Measurements from ENCODE around the gene CDH13.

CDH13 gene

DNA sequence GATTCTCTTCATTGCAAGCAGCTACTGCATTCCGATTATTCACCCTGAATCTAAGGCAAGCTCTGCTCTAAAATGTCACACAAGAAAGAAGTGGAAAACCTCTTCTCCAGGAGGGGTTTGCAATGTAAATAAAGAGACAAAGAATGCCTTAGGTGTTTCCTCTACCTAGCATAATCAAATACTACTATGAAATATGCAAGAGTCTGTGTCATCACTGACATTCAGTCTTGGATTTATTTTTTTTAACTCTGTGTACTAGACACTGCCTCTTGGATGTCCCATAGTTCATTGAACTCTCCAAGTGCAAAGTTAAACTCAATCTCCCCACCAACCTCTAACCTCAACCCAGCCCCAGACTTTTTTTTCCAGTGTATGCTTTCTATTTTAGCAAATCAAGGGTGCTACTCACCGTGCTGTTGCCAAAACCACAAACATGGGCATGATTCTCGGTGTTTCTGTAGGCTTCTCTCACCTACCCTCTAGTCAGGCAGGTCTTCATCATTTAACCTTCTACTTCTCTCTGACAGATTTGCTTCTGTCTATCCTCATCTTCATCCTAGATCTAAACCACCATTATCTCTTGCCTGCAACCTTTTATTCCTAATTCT is 329.1 kb downstream of the CDH13 start:
- Histone ChIP-seq H3K4ac (ENCODE audit: low read depth, low read length) (no peak overlapping the region), H3K4me3 (ENCODE audit: low read depth, low read length) (no peak overlapping the region), H2BK120ac (ENCODE audit: insufficient read depth, low read length, poor library complexity) (no peak overlapping the region), H4K12ac (ENCODE audit: low read depth, low read length) (no peak overlapping the region), H3K79me1 (ENCODE audit: low read length) (no peaks in the 10 kb centered on the region), H3K4me1 (ENCODE audit: control insufficient read depth in 1 of 2, insufficient read depth in 2 of 2, low read length in 2 of 2) (no peaks in the 10 kb centered on the region), H3K9me3 (ENCODE audit: insufficient read depth, low read depth, low read length) (no peaks in the 10 kb centered on the region), H3K14ac (ENCODE audit: low read length) (no peak overlapping the region), H3K23ac (ENCODE audit: low read length) (no peak overlapping the region), H3K27me3 (ENCODE audit: insufficient read depth, low read length) (no peaks in the 10 kb centered on the region), H2BK12ac (ENCODE audit: low read length) (no peak overlapping the region), H3K79me2 (ENCODE audit: control insufficient read depth, insufficient read depth, low read length, poor library complexity) (no peaks in the 10 kb centered on the region), H3K36me3 (ENCODE audit: control insufficient read depth in 1 of 2, insufficient read depth in 2 of 2, low read length in 2 of 2) (no peaks in the 10 kb centered on the region), H3K18ac (ENCODE audit: low read length) (no peak overlapping the region), H2AFZ (ENCODE audit: insufficient read depth, low read length, poor library complexity) (no peak overlapping the region), H4K8ac (ENCODE audit: low read depth, low read length) (no peak overlapping the region), H2BK5ac (ENCODE audit: low read depth, low read length, poor library complexity) (no peak overlapping the region), H3K4me2 (ENCODE audit: low read length) (no peak overlapping the region), H4K91ac (ENCODE audit: low read depth, low read length) (no peak overlapping the region), H2AK5ac (ENCODE audit: low read length) (no peak overlapping the region), H3K27ac (ENCODE audit: low read depth, low read length) (no peak overlapping the region), H3K9ac (ENCODE audit: low read length) (no peak overlapping the region)
- DNase-seq = no peak
- WGBS (ENCODE audit: extremely low coverage, insufficient coverage, insufficient read length) = no CpG with 5 or more reads among the region's 3 CpGs

DNA sequence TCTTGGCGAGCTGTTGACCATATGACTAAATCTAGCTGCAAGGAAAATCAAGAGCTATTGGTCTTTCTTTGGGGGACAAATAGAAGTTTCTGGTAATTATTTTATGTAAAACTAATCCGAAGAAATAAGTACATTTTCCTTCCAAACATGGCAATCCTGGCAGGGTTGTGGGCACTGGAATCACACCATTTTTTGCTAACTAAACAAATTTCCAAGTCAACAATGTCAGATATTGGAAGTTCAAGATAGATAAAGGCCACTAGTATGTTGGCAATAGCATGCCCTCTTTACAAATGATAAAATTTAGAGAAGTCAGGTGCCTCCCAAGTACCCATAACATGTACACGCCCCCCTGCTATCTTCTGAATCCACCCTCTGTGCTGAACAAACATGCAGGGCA is 330.4 kb downstream of the CDH13 start:
- no peak overlapping the region for H3K14ac ChIP-seq (ENCODE audit: low read length)
- no peak overlapping the region for H2BK5ac ChIP-seq (ENCODE audit: low read depth, low read length, poor library complexity)
- H2BK120ac ChIP-seq (ENCODE audit: insufficient read depth, low read length, poor library complexity) = no peak overlapping the region
- H3K27me3 ChIP-seq (ENCODE audit: insufficient read depth, low read length) = no peaks in the 10 kb centered on the region
- H2AK5ac ChIP-seq (ENCODE audit: low read length) = no peak overlapping the region
- no peaks in the 10 kb centered on the region for H3K4me1 ChIP-seq (ENCODE audit: control insufficient read depth in 1 of 2, insufficient read depth in 2 of 2, low read length in 2 of 2)
- H3K79me1 ChIP-seq (ENCODE audit: low read length) = no peaks in the 10 kb centered on the region
- no peaks in the 10 kb centered on the region for H3K9me3 ChIP-seq (ENCODE audit: insufficient read depth, low read depth, low read length)
- no peaks in the 10 kb centered on the region for H3K79me2 ChIP-seq (ENCODE audit: control insufficient read depth, insufficient read depth, low read length, poor library complexity)
- H3K18ac ChIP-seq (ENCODE audit: low read length) = no peak overlapping the region
- no peak overlapping the region for H3K23ac ChIP-seq (ENCODE audit: low read length)
- no peak overlapping the region for H3K9ac ChIP-seq (ENCODE audit: low read length)
- no peak overlapping the region for H2BK12ac ChIP-seq (ENCODE audit: low read length)
- no peak overlapping the region for H4K91ac ChIP-seq (ENCODE audit: low read depth, low read length)
- H4K8ac ChIP-seq (ENCODE audit: low read depth, low read length) = no peak overlapping the region
- H4K12ac ChIP-seq (ENCODE audit: low read depth, low read length) = no peak overlapping the region
- no peak overlapping the region for H3K27ac ChIP-seq (ENCODE audit: low read depth, low read length)
- H3K4ac ChIP-seq (ENCODE audit: low read depth, low read length) = no peak overlapping the region
- WGBS (ENCODE audit: extremely low coverage, insufficient coverage, insufficient read length) = no CpG with 5 or more reads among the region's 3 CpGs
- no peak overlapping the region for H2AFZ ChIP-seq (ENCODE audit: insufficient read depth, low read length, poor library complexity)
- DNase-seq = no peak
- no peaks in the 10 kb centered on the region for H3K36me3 ChIP-seq (ENCODE audit: control insufficient read depth in 1 of 2, insufficient read depth in 2 of 2, low read length in 2 of 2)
- no peak overlapping the region for H3K4me3 ChIP-seq (ENCODE audit: low read depth, low read length)
- no peak overlapping the region for H3K4me2 ChIP-seq (ENCODE audit: low read length)

DNA sequence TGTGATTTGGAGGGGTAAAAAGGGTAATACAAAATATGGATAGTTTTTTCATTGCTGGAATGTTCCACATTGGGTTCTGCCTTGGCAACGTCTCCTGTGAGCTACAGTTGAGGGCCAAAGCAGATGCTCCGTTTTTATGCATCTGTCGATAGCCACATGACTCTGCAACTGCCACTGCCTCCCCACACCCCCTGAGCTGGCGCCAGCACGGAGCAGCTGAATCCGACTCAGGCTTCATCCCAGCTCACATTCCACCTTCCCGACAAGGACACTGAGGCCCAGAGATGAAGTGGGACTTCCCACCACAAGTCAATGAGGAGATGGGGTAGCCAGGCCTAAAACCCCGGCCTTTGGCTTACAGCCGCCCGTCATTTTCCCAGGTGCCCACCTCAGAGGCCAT is 334.1 kb downstream of the CDH13 start:
- Histone ChIP-seq H3K23ac (ENCODE audit: low read length) (no peak overlapping the region), H3K18ac (ENCODE audit: low read length) (no peak overlapping the region), H3K27ac (ENCODE audit: low read depth, low read length) (no peak overlapping the region), H3K79me2 (ENCODE audit: control insufficient read depth, insufficient read depth, low read length, poor library complexity) (no peaks in the 10 kb centered on the region), H3K4me2 (ENCODE audit: low read length) (no peak overlapping the region), H3K14ac (ENCODE audit: low read length) (no peak overlapping the region), H3K9ac (ENCODE audit: low read length) (no peak overlapping the region), H3K27me3 (ENCODE audit: insufficient read depth, low read length) (no peaks in the 10 kb centered on the region), H3K4ac (ENCODE audit: low read depth, low read length) (no peak overlapping the region), H2BK5ac (ENCODE audit: low read depth, low read length, poor library complexity) (no peak overlapping the region), H2BK120ac (ENCODE audit: insufficient read depth, low read length, poor library complexity) (no peak overlapping the region), H3K36me3 (ENCODE audit: control insufficient read depth in 1 of 2, insufficient read depth in 2 of 2, low read length in 2 of 2) (no peaks in the 10 kb centered on the region), H4K12ac (ENCODE audit: low read depth, low read length) (no peak overlapping the region), H2AK5ac (ENCODE audit: low read length) (no peak overlapping the region), H4K91ac (ENCODE audit: low read depth, low read length) (no peak overlapping the region), H3K79me1 (ENCODE audit: low read length) (no peaks in the 10 kb centered on the region), H2AFZ (ENCODE audit: insufficient read depth, low read length, poor library complexity) (no peak overlapping the region), H3K4me3 (ENCODE audit: low read depth, low read length) (no peak overlapping the region), H2BK12ac (ENCODE audit: low read length) (no peak overlapping the region), H3K9me3 (ENCODE audit: insufficient read depth, low read depth, low read length) (no peaks in the 10 kb centered on the region), H3K4me1 (ENCODE audit: control insufficient read depth in 1 of 2, insufficient read depth in 2 of 2, low read length in 2 of 2) (no peaks in the 10 kb centered on the region), H4K8ac (ENCODE audit: low read depth, low read length) (no peak overlapping the region)
- WGBS (ENCODE audit: extremely low coverage, insufficient coverage, insufficient read length) = no CpG with 5 or more reads among the region's 10 CpGs
- DNase-seq = no peak

DNA sequence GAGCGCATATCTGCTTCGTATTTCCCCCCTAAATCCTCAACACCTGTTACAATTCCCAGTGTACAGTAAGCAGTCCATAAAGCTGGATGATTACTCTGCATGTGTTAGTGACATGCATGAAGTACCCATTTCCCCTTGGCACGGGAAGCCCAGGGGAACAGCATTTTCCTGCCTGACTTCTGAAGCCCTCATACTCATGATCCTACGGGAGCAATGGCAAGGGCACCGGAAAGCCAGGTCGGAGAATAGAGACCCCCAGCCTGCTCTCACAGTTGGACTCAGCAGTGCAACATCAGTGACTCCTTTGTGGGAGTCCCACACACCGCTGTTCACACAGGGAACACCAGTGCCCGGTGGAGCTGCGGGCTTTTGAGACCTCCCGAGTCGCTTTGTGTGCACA is 336.9 kb downstream of the CDH13 start:
- no CpG with 5 or more reads among the region's 11 CpGs for WGBS (ENCODE audit: extremely low coverage, insufficient coverage, insufficient read length)
- no peak overlapping the region for H3K18ac ChIP-seq (ENCODE audit: low read length)
- H3K4me1 ChIP-seq (ENCODE audit: control insufficient read depth in 1 of 2, insufficient read depth in 2 of 2, low read length in 2 of 2) = no peaks in the 10 kb centered on the region
- no peak overlapping the region for H3K14ac ChIP-seq (ENCODE audit: low read length)
- no peak overlapping the region for H2BK120ac ChIP-seq (ENCODE audit: insufficient read depth, low read length, poor library complexity)
- H2AK5ac ChIP-seq (ENCODE audit: low read length) = no peak overlapping the region
- no peak overlapping the region for H3K9ac ChIP-seq (ENCODE audit: low read length)
- no peak overlapping the region for H3K27ac ChIP-seq (ENCODE audit: low read depth, low read length)
- no peak overlapping the region for H2BK5ac ChIP-seq (ENCODE audit: low read depth, low read length, poor library complexity)
- H3K4me3 ChIP-seq (ENCODE audit: low read depth, low read length) = no peak overlapping the region
- no peak for DNase-seq
- no peak overlapping the region for H4K12ac ChIP-seq (ENCODE audit: low read depth, low read length)
- H3K36me3 ChIP-seq (ENCODE audit: control insufficient read depth in 1 of 2, insufficient read depth in 2 of 2, low read length in 2 of 2) = no peaks in the 10 kb centered on the region
- no peak overlapping the region for H2AFZ ChIP-seq (ENCODE audit: insufficient read depth, low read length, poor library complexity)
- H3K27me3 ChIP-seq (ENCODE audit: insufficient read depth, low read length) = no peaks in the 10 kb centered on the region
- no peak overlapping the region for H4K91ac ChIP-seq (ENCODE audit: low read depth, low read length)
- no peak overlapping the region for H4K8ac ChIP-seq (ENCODE audit: low read depth, low read length)
- no peaks in the 10 kb centered on the region for H3K79me1 ChIP-seq (ENCODE audit: low read length)
- H3K4me2 ChIP-seq (ENCODE audit: low read length) = no peak overlapping the region
- H2BK12ac ChIP-seq (ENCODE audit: low read length) = no peak overlapping the region
- no peak overlapping the region for H3K23ac ChIP-seq (ENCODE audit: low read length)
- no peaks in the 10 kb centered on the region for H3K79me2 ChIP-seq (ENCODE audit: control insufficient read depth, insufficient read depth, low read length, poor library complexity)
- H3K4ac ChIP-seq (ENCODE audit: low read depth, low read length) = no peak overlapping the region
- no peaks in the 10 kb centered on the region for H3K9me3 ChIP-seq (ENCODE audit: insufficient read depth, low read depth, low read length)

All from trophoblast cell (in vitro differentiated cells and primary cell).